HepG2 (cell line): ENCODE results near the gene ACSBG1.

Experiments
- EZH2 ChIP-seq: conservative IDR thresholded peaks from 2 replicates; pipeline ENCODE4 v1.6.1; 2012; ENCODE audit warnings: mild to moderate bottlenecking, low read depth, low read length, moderate library complexity
- MYC ChIP-seq: sonication (generic); formaldehyde crosslinking; IDR thresholded peaks from 2 replicates; pipeline ENCODE4 v1.9.0; 2021; ENCODE audit warnings: missing genetic modification reagents, borderline replicate concordance
- PAF1 ChIP-seq: IDR thresholded peaks from 2 replicates; pipeline ENCODE4 v1.6.1; 2016; ENCODE audit warnings: missing genetic modification reagents, missing compliant biosample characterization
- TAF15 ChIP-seq: fragments of 200-400 bp; formaldehyde crosslinking; IDR thresholded peaks from one replicate; pipeline ENCODE4 v1.6.1; 2018; ENCODE audit warnings: mild to moderate bottlenecking, low read depth, low read length; ENCODE audit not compliant: poor library complexity, severe bottlenecking
- ZNF232 ChIP-seq: sonication (generic); formaldehyde crosslinking; IDR thresholded peaks from 2 replicates; pipeline ENCODE4 v1.4.0; 2020; ENCODE audit warnings: missing genetic modification reagents, borderline replicate concordance
- ZNF24 ChIP-seq: fragments of 450-650 bp; IDR thresholded peaks from 2 replicates; pipeline ENCODE4 v1.6.1; 2017; ENCODE audit warnings: antibody characterized with exemption, mild to moderate bottlenecking
- ZNF572 ChIP-seq: sonication (generic); formaldehyde crosslinking; IDR thresholded peaks from 2 replicates; pipeline ENCODE4 v1.5.1; 2020; ENCODE audit warnings: mild to moderate bottlenecking, missing genetic modification reagents
- TF ChIP-seq, protein P1 (sequence below): sonication (generic); formaldehyde crosslinking; IDR thresholded peaks from 2 replicates; pipeline ENCODE4 v1.4.0; 2020; ENCODE audit warnings: missing genetic modification reagents
- TF ChIP-seq, protein P2 (sequence below): sonication (generic); formaldehyde crosslinking; IDR thresholded peaks from 2 replicates; pipeline ENCODE4 v1.5.0; 2020; ENCODE audit warnings: mild to moderate bottlenecking, missing genetic modification reagents, moderate library complexity
- TF ChIP-seq, protein P3 (sequence below), 2 experiments: fragments of 450-650 bp in 1 of 2; sonication (generic) in 1 of 2; formaldehyde crosslinking in 1 of 2; IDR thresholded peaks; 2 replicates each; pipeline versions ENCODE4 v1.6.1 to v1.8.0; 2016 to 2022; ENCODE audit warnings: antibody characterized with exemption in 1 of 2, mild to moderate bottlenecking in 1 of 2, missing genetic modification reagents in 1 of 2

DNA sequence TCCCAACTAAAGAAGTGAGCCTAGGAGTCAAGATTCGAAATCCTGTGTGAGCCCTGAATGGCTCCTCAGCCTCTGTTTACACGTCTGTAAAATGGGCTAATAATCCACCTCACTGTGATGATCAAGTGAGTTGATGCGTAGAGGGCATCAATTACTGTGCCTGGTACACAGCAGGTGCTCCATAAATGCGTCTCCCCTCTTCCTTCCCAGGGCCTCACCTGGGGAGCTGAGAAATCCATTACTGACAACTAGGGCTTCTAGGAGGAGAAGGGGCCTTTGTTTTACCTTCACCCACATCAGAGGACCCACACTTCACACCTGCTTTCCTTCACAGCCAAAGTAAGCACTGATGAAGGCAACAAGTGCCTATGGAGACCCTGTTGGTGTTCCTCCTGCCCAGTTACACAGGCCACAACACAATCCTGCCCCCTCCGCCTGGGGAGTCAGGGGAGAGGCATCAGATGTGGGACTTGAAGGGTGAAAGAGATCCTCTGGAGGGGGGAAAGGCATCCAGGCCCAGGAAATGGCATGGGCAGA, 104.5 kb downstream of the ACSBG1 start:
- TF ChIP-seq ZNF572 (no peak), MYC (no peak), ZNF24 (no peak), PAF1 (CRISPR knock-in tag) (no peak), ZNF232 (CRISPR knock-in tag) (no peak), EZH2 (no peak), TAF15 (no peak)
- TF ChIP-seq, protein P1, sequence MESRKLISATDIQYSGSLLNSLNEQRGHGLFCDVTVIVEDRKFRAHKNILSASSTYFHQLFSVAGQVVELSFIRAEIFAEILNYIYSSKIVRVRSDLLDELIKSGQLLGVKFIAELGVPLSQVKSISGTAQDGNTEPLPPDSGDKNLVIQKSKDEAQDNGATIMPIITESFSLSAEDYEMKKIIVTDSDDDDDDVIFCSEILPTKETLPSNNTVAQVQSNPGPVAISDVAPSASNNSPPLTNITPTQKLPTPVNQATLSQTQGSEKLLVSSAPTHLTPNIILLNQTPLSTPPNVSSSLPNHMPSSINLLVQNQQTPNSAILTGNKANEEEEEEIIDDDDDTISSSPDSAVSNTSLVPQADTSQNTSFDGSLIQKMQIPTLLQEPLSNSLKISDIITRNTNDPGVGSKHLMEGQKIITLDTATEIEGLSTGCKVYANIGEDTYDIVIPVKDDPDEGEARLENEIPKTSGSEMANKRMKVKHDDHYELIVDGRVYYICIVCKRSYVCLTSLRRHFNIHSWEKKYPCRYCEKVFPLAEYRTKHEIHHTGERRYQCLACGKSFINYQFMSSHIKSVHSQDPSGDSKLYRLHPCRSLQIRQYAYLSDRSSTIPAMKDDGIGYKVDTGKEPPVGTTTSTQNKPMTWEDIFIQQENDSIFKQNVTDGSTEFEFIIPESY (CRISPR knock-in tag): no peak
- TF ChIP-seq, protein P2, sequence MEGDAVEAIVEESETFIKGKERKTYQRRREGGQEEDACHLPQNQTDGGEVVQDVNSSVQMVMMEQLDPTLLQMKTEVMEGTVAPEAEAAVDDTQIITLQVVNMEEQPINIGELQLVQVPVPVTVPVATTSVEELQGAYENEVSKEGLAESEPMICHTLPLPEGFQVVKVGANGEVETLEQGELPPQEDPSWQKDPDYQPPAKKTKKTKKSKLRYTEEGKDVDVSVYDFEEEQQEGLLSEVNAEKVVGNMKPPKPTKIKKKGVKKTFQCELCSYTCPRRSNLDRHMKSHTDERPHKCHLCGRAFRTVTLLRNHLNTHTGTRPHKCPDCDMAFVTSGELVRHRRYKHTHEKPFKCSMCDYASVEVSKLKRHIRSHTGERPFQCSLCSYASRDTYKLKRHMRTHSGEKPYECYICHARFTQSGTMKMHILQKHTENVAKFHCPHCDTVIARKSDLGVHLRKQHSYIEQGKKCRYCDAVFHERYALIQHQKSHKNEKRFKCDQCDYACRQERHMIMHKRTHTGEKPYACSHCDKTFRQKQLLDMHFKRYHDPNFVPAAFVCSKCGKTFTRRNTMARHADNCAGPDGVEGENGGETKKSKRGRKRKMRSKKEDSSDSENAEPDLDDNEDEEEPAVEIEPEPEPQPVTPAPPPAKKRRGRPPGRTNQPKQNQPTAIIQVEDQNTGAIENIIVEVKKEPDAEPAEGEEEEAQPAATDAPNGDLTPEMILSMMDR (CRISPR knock-in tag): no peak
- TF ChIP-seq, protein P3, sequence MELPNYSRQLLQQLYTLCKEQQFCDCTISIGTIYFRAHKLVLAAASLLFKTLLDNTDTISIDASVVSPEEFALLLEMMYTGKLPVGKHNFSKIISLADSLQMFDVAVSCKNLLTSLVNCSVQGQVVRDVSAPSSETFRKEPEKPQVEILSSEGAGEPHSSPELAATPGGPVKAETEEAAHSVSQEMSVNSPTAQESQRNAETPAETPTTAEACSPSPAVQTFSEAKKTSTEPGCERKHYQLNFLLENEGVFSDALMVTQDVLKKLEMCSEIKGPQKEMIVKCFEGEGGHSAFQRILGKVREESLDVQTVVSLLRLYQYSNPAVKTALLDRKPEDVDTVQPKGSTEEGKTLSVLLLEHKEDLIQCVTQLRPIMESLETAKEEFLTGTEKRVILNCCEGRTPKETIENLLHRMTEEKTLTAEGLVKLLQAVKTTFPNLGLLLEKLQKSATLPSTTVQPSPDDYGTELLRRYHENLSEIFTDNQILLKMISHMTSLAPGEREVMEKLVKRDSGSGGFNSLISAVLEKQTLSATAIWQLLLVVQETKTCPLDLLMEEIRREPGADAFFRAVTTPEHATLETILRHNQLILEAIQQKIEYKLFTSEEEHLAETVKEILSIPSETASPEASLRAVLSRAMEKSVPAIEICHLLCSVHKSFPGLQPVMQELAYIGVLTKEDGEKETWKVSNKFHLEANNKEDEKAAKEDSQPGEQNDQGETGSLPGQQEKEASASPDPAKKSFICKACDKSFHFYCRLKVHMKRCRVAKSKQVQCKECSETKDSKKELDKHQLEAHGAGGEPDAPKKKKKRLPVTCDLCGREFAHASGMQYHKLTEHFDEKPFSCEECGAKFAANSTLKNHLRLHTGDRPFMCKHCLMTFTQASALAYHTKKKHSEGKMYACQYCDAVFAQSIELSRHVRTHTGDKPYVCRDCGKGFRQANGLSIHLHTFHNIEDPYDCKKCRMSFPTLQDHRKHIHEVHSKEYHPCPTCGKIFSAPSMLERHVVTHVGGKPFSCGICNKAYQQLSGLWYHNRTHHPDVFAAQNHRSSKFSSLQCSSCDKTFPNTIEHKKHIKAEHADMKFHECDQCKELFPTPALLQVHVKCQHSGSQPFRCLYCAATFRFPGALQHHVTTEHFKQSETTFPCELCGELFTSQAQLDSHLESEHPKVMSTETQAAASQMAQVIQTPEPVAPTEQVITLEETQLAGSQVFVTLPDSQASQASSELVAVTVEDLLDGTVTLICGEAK (IDR thresholded peaks at IDR 0.05): no peak
- TF ChIP-seq, protein P3 (CRISPR knock-in tag; IDR thresholded peaks at IDR 0.05): no peak
